K562 (cell line): ENCODE measurements around the gene PACRG. TPM values are rescaled to one million over a fixed set of nuclear protein-coding genes. Genes with fewer than 3 reads are reported as not detected.

Experiments used
- ATAC-seq: fragments of 200-7000 bp; cut with Tn5 transposase; 3 replicates; pipeline ENCODE4 v1.9.1; 2020; ENCODE audit warnings: moderate library complexity
- BruUV-seq: library from RNA; stranded (reverse); fragments of 400-500 nt; replicated peaks from 2 replicates; lab custom pipeline; 2021; lab: Mats Ljungman, UMichigan
- CTCF ChIA-PET: fragments of 300-600 bp; formaldehyde crosslinking; extraction: SDS; loops from one replicate; lab custom pipeline; 2021; ENCODE audit warnings: low intra/inter-chr PET ratio; lab: Yijun Ruan, JAX
- POLR2A ChIA-PET: fragments of 300-600, 350-650 bp; sonication (Branson Sonifier 250); formaldehyde crosslinking; extraction: SDS; loops from one replicate; lab custom pipeline; 2021; ENCODE audit warnings: antibody characterized with exemption, inconsistent platforms; lab: Yijun Ruan, JAX
- DNase-seq, 4 experiments: peaks; one replicate each; pipeline versions ENCODE4 v3.0.0 to v3.0.0-alpha.2; 2011 to 2018; ENCODE audit warnings: low spot score in 3 of 4, mixed read lengths in 3 of 4; ENCODE audit errors: extremely low read depth in 1 of 4
- FAIRE-seq: peaks from 2 replicates; lab custom pipeline; 2011; peaks lifted over from hg19 to GRCh38; lab: Jason Lieb, UNC
- H2AFZ ChIP-seq: 2 replicates; pipeline ENCODE4 v1.6.0; 2011; ENCODE audit warnings: low read depth, low read length, control low read depth, inconsistent platforms
- H3K27ac ChIP-seq: fragments of 200-600 bp; 3 replicates; pipeline ENCODE4 v1.8.0; 2011; ENCODE audit warnings: low read depth, mild to moderate bottlenecking, control low read depth, inconsistent platforms, low read length, moderate library complexity, mixed read lengths; ENCODE audit errors: extremely low read depth
- H3K27me3 ChIP-seq, 2 experiments: fragments of 300-600 bp in 1 of 2; 2 replicates in 1 of 2; 3 replicates in 1 of 2; pipeline versions ENCODE4 v1.6.0 to v1.8.0; 2011; ENCODE audit warnings: inconsistent platforms in 2 of 2, low read length in 2 of 2, mild to moderate bottlenecking in 1 of 2, mixed read lengths in 1 of 2, moderate library complexity in 1 of 2; ENCODE audit not compliant: control insufficient read depth in 2 of 2, insufficient read depth in 2 of 2
- H3K36me3 ChIP-seq: fragments of 300-600 bp; 3 replicates; pipeline ENCODE4 v1.8.0; 2011; ENCODE audit warnings: mild to moderate bottlenecking, low read length, inconsistent platforms; ENCODE audit not compliant: control insufficient read depth, insufficient read depth
- H3K4me1 ChIP-seq, 2 experiments: fragments of 200-600 bp in 1 of 2; replicated peaks in 1 of 2; 2 replicates in 1 of 2; 3 replicates in 1 of 2; pipeline versions ENCODE4 v1.5.1 to v1.8.0; 2011; ENCODE audit warnings: inconsistent platforms in 2 of 2, low read length in 2 of 2, mild to moderate bottlenecking in 1 of 2, mixed read lengths in 1 of 2, moderate library complexity in 1 of 2; ENCODE audit not compliant: control insufficient read depth in 2 of 2, insufficient read depth in 2 of 2
- H3K4me2 ChIP-seq: 2 replicates; pipeline ENCODE4 v1.6.1; 2011; ENCODE audit warnings: low read length, control low read depth, inconsistent platforms, mixed read lengths; ENCODE audit not compliant: insufficient read depth
- H3K4me3 ChIP-seq: fragments of 200-600 bp; sonication (generic), shearing (Covaris generic); 2 replicates; pipeline ENCODE4 v1.5.1; 2016; ENCODE audit warnings: control low read depth, inconsistent platforms
- H3K79me2 ChIP-seq: fragments of 200-600 bp; 3 replicates; pipeline ENCODE4 v1.8.0; 2011; ENCODE audit warnings: low read length, inconsistent platforms; ENCODE audit not compliant: control insufficient read depth, insufficient read depth
- H3K9ac ChIP-seq, 2 experiments: 2 replicates each; pipeline versions ENCODE4 v1.6.0 to v1.6.1; 2011; ENCODE audit warnings: low read depth in 2 of 2, low read length in 2 of 2, control low read depth in 1 of 2, inconsistent platforms in 1 of 2, mild to moderate bottlenecking in 1 of 2, mixed read lengths in 1 of 2; ENCODE audit not compliant: insufficient read depth in 1 of 2
- H3K9me1 ChIP-seq: one replicate; pipeline ENCODE4 v1.6.0; 2011; ENCODE audit warnings: inconsistent platforms, mild to moderate bottlenecking, low read length, moderate library complexity; ENCODE audit not compliant: control insufficient read depth, insufficient read depth
- H3K9me3 ChIP-seq: replicated peaks from 2 replicates; pipeline ENCODE4 v1.5.1; 2011; ENCODE audit warnings: low read depth, low read length, inconsistent platforms; ENCODE audit not compliant: control insufficient read depth, insufficient read depth
- H4K20me1 ChIP-seq: replicated peaks from 2 replicates; pipeline ENCODE4 v1.6.1; 2011; ENCODE audit warnings: low read length, inconsistent platforms, mixed read lengths; ENCODE audit not compliant: control insufficient read depth, insufficient read depth
- CREBBP ChIP-seq: IDR thresholded peaks from one replicate; pipeline ENCODE4 v1.6.1; 2012; ENCODE audit warnings: low read depth, mild to moderate bottlenecking, control low read depth, inconsistent platforms, low read length
- FOXK2 ChIP-seq, 2 experiments: fragments of 450-650 bp; IDR thresholded peaks in 1 of 2; conservative IDR thresholded peaks in 1 of 2; 2 replicates each; pipeline ENCODE4 v1.6.1; 2016; ENCODE audit warnings: low read depth in 2 of 2, mild to moderate bottlenecking in 1 of 2
- GTF2F1 ChIP-seq: IDR thresholded peaks from 2 replicates; pipeline ENCODE4 v1.6.1; 2011; ENCODE audit warnings: low read depth, low read length, improper control_type of control experiment
- ZFP1 ChIP-seq: fragments of 450-650 bp; formaldehyde crosslinking; IDR thresholded peaks from 2 replicates; pipeline ENCODE4 v1.4.0; 2020; ENCODE audit warnings: mild to moderate bottlenecking, mixed read lengths
- WGBS: fragments of 100-300 bp; shearing (Covaris generic); methylation state at CpG from one replicate; pipeline ENCODE4 v1.1.6; 2016; ENCODE audit warnings: low coverage, mixed read lengths; ENCODE audit not compliant: insufficient coverage; ENCODE audit errors: missing lambda C conversion rate; 5-methylcytosine and 5-hydroxymethylcytosine counted together
- in situ Hi-C: fragments of 300-500 bp; cut with MboI; formaldehyde crosslinking; loops from 4 replicates; pipeline ENCODE4 v1.15.0; 2018; ENCODE audit warnings: inconsistent platforms, mixed read lengths
- intact Hi-C: fragments of 100-400 bp; cut with micrococcal nuclease; formaldehyde crosslinking; loops from 2 replicates; pipeline ENCODE4 v1.14.2; 2022
- polyA plus RNA-seq, 8 experiments: library from polyadenylated mRNA; depleted of rRNA in 4 of 8; stranded (reverse) in 5 of 8; unstranded in 3 of 8; fragments of >200 nt; fragmentation: Nextera tagmentation in 2 of 8; fragmentation: Illumina TruSeq in 1 of 8; extraction: Ambion mirVana in 2 of 8; extraction: Trizol in 1 of 8; gene quantifications; 2 replicates each; pipeline versions ENCODE4 v1.2.1 to v1.2.3, GENCODE V29; 2011 to 2014; ENCODE audit warnings: inconsistent platforms in 1 of 8, missing spikeins in 1 of 8
- total RNA-seq, 7 experiments: library from RNA; depleted of rRNA in 6 of 7; stranded (reverse); fragments of >200 nt in 6 of 7; fragmentation: Illumina TruSeq in 2 of 7; extraction: Trizol in 2 of 7; gene quantifications; 2 replicates each; pipeline versions ENCODE4 v1.2.1 to v1.2.3, GENCODE V29; 2011 to 2021; ENCODE audit warnings: low replicate concordance in 1 of 7
- TF ChIP-seq, protein P1 (sequence below), 2 experiments: IDR thresholded peaks; 2 replicates each; pipeline ENCODE4 v1.6.1; 2012; ENCODE audit warnings: improper control_type of control experiment in 2 of 2, low read depth in 2 of 2, low read length in 2 of 2, borderline replicate concordance in 1 of 2
- TF ChIP-seq, protein P2 (sequence below): sonication (generic); formaldehyde crosslinking; IDR thresholded peaks from 2 replicates; pipeline ENCODE4 v1.8.0; 2023; ENCODE audit warnings: mild to moderate bottlenecking, missing genetic modification reagents
- TF ChIP-seq, protein P3 (sequence below): fragments of 450-650 bp; IDR thresholded peaks from 2 replicates; pipeline ENCODE4 v1.6.1; 2016; ENCODE audit warnings: low read depth

PACRG gene
- total and polyA plus RNA-seq, 9 of the 15 experiments (the other 6 are each of a cell fraction or from before 2014, with no cell fraction given) = 0.04 TPM; not detected in 8

DNA sequence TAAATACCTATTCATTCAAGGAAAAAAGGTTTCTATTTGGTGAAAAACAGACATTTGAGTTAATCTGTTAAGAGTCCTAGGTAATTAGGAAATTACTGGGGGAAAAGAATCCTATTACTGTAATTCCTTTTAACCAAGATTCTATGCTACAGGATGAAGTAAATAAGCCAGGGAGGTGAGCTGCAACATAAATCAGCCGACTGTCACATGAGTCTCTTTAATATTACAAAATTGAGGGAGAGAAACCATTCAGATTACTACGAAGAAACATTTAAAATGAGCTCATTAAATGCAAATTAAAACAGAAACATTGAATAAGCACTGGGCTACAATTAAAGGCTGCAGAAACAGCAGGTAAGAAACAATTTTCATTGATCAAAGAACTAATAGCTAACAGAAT is 5.5 kb upstream of the PACRG start:
- no peaks in the 10 kb centered on the region for H3K9me1 ChIP-seq
- no TSS peak for BruUV-seq
- in situ Hi-C loops = no loop called here
- ATAC-seq (no peak), FAIRE-seq (no peak), DNase-seq (no peak)
- no peak overlapping the region for H3K9ac ChIP-seq
- H3K9me3 ChIP-seq = no peaks in the 10 kb centered on the region
- no peak overlapping the region for H3K27ac ChIP-seq
- no peak overlapping the region for H2AFZ ChIP-seq
- no peaks in the 10 kb centered on the region for H3K36me3 ChIP-seq
- CTCF ChIA-PET = no interaction called here
- H3K4me2 ChIP-seq = no peak overlapping the region
- H3K4me3 ChIP-seq = no peak overlapping the region
- WGBS = 3% methylated on average over 2 of the region's 2 CpGs
- peaks cover 0 to 3% of the 10 kb centered on the region in 2 experiments; a peak in 1 of 5 replicates for H3K4me1 ChIP-seq
- intact Hi-C loops = no loop called here
- POLR2A ChIA-PET = no interaction called here
- no peaks in the 10 kb centered on the region for H3K27me3 ChIP-seq
- H3K79me2 ChIP-seq = no peaks in the 10 kb centered on the region
- H4K20me1 ChIP-seq = no peaks in the 10 kb centered on the region
- TF ChIP-seq FOXK2 (conservative IDR thresholded peaks at IDR 0.05 in 1 of 2, IDR thresholded peaks at IDR 0.05 in 1 of 2; ENCODE audit: low read depth in 2 of 2) (no peak), CREBBP (no peak), ZFP1 (no peak), GTF2F1 (no peak)
- TF ChIP-seq, protein P1, sequence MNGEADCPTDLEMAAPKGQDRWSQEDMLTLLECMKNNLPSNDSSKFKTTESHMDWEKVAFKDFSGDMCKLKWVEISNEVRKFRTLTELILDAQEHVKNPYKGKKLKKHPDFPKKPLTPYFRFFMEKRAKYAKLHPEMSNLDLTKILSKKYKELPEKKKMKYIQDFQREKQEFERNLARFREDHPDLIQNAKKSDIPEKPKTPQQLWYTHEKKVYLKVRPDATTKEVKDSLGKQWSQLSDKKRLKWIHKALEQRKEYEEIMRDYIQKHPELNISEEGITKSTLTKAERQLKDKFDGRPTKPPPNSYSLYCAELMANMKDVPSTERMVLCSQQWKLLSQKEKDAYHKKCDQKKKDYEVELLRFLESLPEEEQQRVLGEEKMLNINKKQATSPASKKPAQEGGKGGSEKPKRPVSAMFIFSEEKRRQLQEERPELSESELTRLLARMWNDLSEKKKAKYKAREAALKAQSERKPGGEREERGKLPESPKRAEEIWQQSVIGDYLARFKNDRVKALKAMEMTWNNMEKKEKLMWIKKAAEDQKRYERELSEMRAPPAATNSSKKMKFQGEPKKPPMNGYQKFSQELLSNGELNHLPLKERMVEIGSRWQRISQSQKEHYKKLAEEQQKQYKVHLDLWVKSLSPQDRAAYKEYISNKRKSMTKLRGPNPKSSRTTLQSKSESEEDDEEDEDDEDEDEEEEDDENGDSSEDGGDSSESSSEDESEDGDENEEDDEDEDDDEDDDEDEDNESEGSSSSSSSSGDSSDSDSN (IDR thresholded peaks at IDR 0.05; ENCODE audit: borderline replicate concordance in 1 of 2, low read depth in 2 of 2, low read length in 2 of 2) = no peak
- TF ChIP-seq, protein P2, sequence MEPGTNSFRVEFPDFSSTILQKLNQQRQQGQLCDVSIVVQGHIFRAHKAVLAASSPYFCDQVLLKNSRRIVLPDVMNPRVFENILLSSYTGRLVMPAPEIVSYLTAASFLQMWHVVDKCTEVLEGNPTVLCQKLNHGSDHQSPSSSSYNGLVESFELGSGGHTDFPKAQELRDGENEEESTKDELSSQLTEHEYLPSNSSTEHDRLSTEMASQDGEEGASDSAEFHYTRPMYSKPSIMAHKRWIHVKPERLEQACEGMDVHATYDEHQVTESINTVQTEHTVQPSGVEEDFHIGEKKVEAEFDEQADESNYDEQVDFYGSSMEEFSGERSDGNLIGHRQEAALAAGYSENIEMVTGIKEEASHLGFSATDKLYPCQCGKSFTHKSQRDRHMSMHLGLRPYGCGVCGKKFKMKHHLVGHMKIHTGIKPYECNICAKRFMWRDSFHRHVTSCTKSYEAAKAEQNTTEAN (CRISPR knock-in tag) = no peak
- TF ChIP-seq, protein P3, sequence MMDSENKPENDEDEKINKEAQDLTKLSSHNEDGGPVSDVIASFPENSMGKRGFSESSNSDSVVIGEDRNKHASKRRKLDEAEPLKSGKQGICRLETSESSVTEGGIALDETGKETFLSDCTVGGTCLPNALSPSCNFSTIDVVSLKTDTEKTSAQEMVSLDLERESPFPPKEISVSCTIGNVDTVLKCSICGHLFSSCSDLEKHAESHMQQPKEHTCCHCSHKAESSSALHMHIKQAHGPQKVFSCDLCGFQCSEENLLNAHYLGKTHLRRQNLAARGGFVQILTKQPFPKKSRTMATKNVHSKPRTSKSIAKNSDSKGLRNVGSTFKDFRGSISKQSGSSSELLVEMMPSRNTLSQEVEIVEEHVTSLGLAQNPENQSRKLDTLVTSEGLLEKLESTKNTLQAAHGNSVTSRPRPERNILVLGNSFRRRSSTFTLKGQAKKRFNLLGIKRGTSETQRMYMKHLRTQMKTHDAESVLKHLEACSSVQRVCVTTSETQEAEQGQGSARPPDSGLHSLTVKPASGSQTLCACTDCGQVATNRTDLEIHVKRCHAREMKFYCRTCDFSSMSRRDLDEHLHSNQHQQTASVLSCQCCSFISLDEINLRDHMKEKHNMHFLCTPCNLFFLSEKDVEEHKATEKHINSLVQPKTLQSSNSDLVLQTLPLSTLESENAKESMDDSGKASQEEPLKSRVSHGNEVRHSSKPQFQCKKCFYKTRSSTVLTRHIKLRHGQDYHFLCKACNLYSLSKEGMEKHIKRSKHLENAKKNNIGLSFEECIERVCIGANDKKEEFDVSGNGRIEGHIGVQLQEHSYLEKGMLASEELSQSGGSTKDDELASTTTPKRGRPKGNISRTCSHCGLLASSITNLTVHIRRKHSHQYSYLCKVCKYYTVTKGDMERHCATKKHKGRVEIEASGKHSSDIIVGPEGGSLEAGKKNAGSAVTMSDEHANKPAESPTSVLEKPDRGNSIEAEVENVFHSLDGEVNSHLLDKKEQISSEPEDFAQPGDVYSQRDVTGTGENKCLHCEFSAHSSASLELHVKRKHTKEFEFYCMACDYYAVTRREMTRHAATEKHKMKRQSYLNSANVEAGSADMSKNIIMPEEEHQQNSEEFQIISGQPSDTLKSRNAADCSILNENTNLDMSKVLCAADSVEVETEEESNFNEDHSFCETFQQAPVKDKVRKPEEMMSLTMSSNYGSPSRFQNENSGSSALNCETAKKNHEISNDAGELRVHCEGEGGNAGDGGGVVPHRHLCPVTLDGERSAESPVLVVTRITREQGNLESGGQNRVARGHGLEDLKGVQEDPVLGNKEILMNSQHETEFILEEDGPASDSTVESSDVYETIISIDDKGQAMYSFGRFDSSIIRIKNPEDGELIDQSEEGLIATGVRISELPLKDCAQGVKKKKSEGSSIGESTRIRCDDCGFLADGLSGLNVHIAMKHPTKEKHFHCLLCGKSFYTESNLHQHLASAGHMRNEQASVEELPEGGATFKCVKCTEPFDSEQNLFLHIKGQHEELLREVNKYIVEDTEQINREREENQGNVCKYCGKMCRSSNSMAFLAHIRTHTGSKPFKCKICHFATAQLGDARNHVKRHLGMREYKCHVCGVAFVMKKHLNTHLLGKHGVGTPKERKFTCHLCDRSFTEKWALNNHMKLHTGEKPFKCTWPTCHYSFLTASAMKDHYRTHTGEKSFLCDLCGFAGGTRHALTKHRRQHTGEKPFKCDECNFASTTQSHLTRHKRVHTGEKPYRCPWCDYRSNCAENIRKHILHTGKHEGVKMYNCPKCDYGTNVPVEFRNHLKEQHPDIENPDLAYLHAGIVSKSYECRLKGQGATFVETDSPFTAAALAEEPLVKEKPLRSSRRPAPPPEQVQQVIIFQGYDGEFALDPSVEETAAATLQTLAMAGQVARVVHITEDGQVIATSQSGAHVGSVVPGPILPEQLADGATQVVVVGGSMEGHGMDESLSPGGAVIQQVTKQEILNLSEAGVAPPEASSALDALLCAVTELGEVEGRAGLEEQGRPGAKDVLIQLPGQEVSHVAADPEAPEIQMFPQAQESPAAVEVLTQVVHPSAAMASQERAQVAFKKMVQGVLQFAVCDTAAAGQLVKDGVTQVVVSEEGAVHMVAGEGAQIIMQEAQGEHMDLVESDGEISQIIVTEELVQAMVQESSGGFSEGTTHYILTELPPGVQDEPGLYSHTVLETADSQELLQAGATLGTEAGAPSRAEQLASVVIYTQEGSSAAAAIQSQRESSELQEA = no peak
